Osteoblast (primary cell): ENCODE data around the gene ADAMTSL2. TPM values are rescaled to one million over a fixed set of nuclear protein-coding genes. Genes with fewer than 3 reads are reported as not detected.

Experiments
- DNase-seq: peaks from one replicate; pipeline ENCODE4 v3.0.0; 2011; ENCODE audit warnings: low spot score, mixed read lengths; ENCODE audit not compliant: insufficient read length; ENCODE audit errors: missing footprints
- H2AFZ ChIP-seq: 2 replicates; pipeline ENCODE4 v1.6.0; 2011; ENCODE audit warnings: mild to moderate bottlenecking, low read length
- H3K27ac ChIP-seq: 2 replicates; pipeline ENCODE4 v1.5.1; 2011; ENCODE audit warnings: mild to moderate bottlenecking, low read depth, low read length, moderate library complexity
- H3K27me3 ChIP-seq: 2 replicates; pipeline ENCODE4 v1.6.0; 2012; ENCODE audit warnings: mild to moderate bottlenecking, control low read depth, inconsistent platforms, low read length, moderate library complexity; ENCODE audit not compliant: insufficient read depth
- H3K36me3 ChIP-seq: 2 replicates; pipeline ENCODE4 v1.5.1; 2011; ENCODE audit warnings: mild to moderate bottlenecking, low read length, control low read depth, moderate library complexity; ENCODE audit not compliant: insufficient read depth
- H3K4me1 ChIP-seq: 2 replicates; pipeline ENCODE4 v1.5.1; 2011; ENCODE audit warnings: mild to moderate bottlenecking, low read length, control low read depth, moderate library complexity; ENCODE audit not compliant: insufficient read depth
- H3K4me2 ChIP-seq: 2 replicates; pipeline ENCODE4 v1.6.0; 2011; ENCODE audit warnings: mild to moderate bottlenecking, low read length; ENCODE audit not compliant: insufficient read depth
- H3K4me3 ChIP-seq: fragments of 200-600 bp; sonication (generic); 3 replicates; pipeline ENCODE4 v1.5.1; 2012; ENCODE audit warnings: mild to moderate bottlenecking, low read length, inconsistent platforms; ENCODE audit not compliant: insufficient read depth
- H3K79me2 ChIP-seq: 2 replicates; pipeline ENCODE4 v1.6.0; 2012; ENCODE audit warnings: mild to moderate bottlenecking, low read length, control low read depth, inconsistent platforms; ENCODE audit not compliant: insufficient read depth
- H3K9me3 ChIP-seq: 2 replicates; pipeline ENCODE4 v1.5.1; 2011; ENCODE audit warnings: low read depth, low read length, control low read depth
- H4K20me1 ChIP-seq: 2 replicates; pipeline ENCODE4 v1.6.0; 2012; ENCODE audit warnings: mild to moderate bottlenecking, low read length, control low read depth; ENCODE audit not compliant: insufficient read depth
- CTCF ChIP-seq: IDR thresholded peaks from 2 replicates; pipeline ENCODE4 v1.5.1; 2011; ENCODE audit warnings: mild to moderate bottlenecking, low read depth, low read length, moderate library complexity; ENCODE audit errors: extremely low read depth
- total RNA-seq: library from RNA; depleted of rRNA; stranded (reverse); fragments of >200 nt; gene quantifications from 2 replicates; pipeline ENCODE4 v1.2.3, GENCODE V29; 2012

ADAMTSL2 gene
- total RNA-seq, 1 donor, result under 0.01 TPM

DNA sequence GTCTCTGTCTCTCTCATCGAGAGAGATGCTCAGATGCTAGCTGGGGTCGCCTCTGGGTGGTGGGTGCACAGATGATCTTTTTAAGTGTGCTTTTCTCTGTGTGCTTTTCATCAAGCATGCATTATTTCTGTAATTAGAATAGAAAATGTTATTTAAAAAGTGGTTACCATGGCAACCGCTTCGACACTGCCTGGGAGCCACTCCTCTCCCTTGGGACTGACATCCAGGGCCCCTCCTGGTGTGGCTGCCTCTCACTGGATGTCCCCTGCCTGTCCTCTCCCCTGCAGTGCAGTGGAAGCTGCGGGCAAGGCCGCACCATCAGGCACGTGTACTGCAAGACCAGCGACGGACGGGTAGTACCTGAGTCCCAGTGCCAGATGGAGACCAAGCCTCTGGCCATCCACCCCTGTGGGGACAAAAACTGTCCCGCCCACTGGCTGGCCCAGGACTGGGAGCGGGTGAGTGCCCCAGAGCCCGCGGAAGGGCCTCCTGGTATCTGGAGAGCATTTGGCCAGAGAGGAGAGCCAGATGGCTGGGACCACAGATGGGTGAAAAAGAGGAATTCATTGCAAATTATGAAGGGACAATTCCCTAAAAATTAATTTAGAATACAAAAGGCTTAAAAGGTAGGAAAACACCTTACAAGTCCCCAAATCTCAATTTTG, 34.7 kb downstream of the ADAMTSL2 start:
- no peaks in the 10 kb centered on the region for H3K36me3 ChIP-seq
- TF ChIP-seq CTCF, result no peak
- DNase-seq, result no peak
- H3K4me2 ChIP-seq, result no peak overlapping the region
- H3K4me1 ChIP-seq, result no peaks in the 10 kb centered on the region
- H3K9me3 ChIP-seq, result no peaks in the 10 kb centered on the region
- no peaks in the 10 kb centered on the region for H3K27me3 ChIP-seq
- no peak overlapping the region for H3K27ac ChIP-seq
- H3K79me2 ChIP-seq, result no peaks in the 10 kb centered on the region
- H3K4me3 ChIP-seq, result no peak overlapping the region
- no peaks in the 10 kb centered on the region for H4K20me1 ChIP-seq
- H2AFZ ChIP-seq, result no peak overlapping the region

DNA sequence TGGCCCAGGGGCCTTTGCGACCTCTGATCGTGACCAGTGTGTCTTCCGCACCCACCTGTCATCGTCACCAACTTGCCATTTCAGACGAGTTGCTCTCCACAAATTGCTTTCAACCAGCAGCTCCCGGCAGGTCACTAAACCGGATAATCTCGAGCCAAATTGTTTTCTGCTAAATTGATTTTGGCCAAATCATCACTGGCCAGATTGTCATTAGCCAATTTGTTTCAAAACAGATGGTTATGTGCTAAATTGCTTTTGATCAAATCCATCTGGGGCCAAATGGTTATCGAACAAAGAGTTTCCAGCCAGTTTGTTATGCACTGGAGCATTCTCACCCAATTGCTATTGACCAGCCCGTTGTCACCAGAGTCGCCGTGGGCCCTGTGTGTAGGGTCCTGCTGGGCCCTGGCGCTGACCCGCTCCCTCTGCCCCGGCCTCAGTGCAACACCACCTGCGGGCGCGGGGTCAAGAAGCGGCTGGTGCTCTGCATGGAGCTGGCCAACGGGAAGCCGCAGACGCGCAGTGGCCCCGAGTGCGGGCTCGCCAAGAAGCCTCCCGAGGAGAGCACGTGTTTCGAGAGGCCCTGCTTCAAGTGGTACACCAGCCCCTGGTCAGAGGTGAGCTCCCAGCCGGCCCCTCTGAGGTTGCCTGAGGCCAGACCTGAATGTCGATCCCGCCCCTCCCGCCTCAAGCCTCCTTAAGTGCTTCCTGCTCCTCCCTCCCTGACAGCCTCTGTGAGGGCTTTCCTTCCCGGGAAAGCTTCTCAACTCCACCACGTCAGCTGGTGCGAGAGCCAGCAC, 35.6 kb downstream of the ADAMTSL2 start:
- Histone ChIP-seq H3K36me3 (no peaks in the 10 kb centered on the region), H3K27ac (no peak overlapping the region), H3K9me3 (no peaks in the 10 kb centered on the region), H3K4me1 (no peaks in the 10 kb centered on the region), H3K4me3 (no peak overlapping the region), H3K79me2 (no peaks in the 10 kb centered on the region), H2AFZ (no peak overlapping the region), H3K27me3 (no peaks in the 10 kb centered on the region), H4K20me1 (no peaks in the 10 kb centered on the region), H3K4me2 (no peak overlapping the region)
- no peak for TF ChIP-seq CTCF
- no peak for DNase-seq

- Histone ChIP-seq H2AFZ (no peak overlapping the region), H3K4me1 (no peaks in the 10 kb centered on the region), H3K4me3 (no peak overlapping the region), H3K36me3 (no peaks in the 10 kb centered on the region), H3K27me3 (no peaks in the 10 kb centered on the region), H3K27ac (no peak overlapping the region), H3K9me3 (no peaks in the 10 kb centered on the region), H3K4me2 (no peak overlapping the region), H4K20me1 (no peaks in the 10 kb centered on the region), H3K79me2 (no peaks in the 10 kb centered on the region)
- TF ChIP-seq CTCF, result no peak
- DNase-seq, result no peak
These were observed 36.2 kb downstream of the ADAMTSL2 start for GRCh38 chr9:133570691-133571080.

DNA sequence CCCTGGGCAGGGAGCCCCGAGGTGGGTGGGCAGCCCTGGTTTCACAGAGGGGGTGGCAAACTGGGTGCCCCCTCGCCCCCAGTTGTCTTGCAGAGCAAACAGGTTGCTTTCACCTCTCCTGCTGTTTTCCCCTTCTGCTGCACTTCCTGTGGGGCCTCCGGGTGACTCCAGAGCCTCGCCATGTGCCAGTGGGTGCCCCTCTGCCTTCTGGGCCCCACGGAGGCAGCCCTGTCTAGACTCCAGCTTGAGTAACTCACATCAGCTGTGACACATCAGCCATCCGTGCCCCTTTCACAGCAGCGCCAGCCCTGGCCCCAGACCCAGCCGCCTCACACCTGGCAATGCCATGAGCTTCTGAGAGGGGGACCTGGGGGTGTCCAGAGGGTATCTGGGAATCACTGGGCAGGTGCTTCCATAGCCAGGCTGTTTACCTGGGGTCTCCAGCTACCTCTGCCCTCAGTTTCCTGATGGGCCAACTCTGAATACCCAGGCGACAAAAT, 36.9 kb downstream of the ADAMTSL2 start:
- Histone ChIP-seq H3K9me3 (no peaks in the 10 kb centered on the region), H3K79me2 (no peaks in the 10 kb centered on the region), H3K4me2 (no peak overlapping the region), H3K4me1 (no peaks in the 10 kb centered on the region), H4K20me1 (no peaks in the 10 kb centered on the region), H3K27me3 (no peaks in the 10 kb centered on the region), H3K4me3 (no peak overlapping the region), H3K27ac (no peak overlapping the region), H2AFZ (no peak overlapping the region), H3K36me3 (no peaks in the 10 kb centered on the region)
- TF ChIP-seq CTCF, result no peak
- DNase-seq, result no peak
